ENCODE data around the gene ARHGAP21.
"Not testable (repeated sequence)": the region's sequence is repeated elsewhere in the genome, so short reads cannot be mapped to it uniquely, and the experiment has no call there.

ARHGAP21 gene

GRCh38 chr10:24664991-24665390 is 58.7 kb downstream of the ARHGAP21 start:
- peaks cover 66% of the 10 kb centered on the region for H3K36me3 ChIP-seq (ENCODE audit: insufficient read depth, low read length)
- no peaks in the 10 kb centered on the region for H3K4me1 ChIP-seq (ENCODE audit: insufficient read depth, low read length)
- H3K9me3 ChIP-seq (ENCODE audit: low read length): peaks cover 6% of the 10 kb centered on the region
- H3K4me3 ChIP-seq (ENCODE audit: low read length): no peak overlapping the region
- H3K27me3 ChIP-seq (ENCODE audit: insufficient read depth, low read length): no peaks in the 10 kb centered on the region
- H2AFZ ChIP-seq (ENCODE audit: low read depth, low read length): no peak overlapping the region

- H3K4me3 ChIP-seq (ENCODE audit: low read length): no peak overlapping the region
- H3K36me3 ChIP-seq (ENCODE audit: insufficient read depth, low read length): peaks cover 46% of the 10 kb centered on the region
- H3K9me3 ChIP-seq (ENCODE audit: low read length): peaks cover 10% of the 10 kb centered on the region
- no peaks in the 10 kb centered on the region for H3K27me3 ChIP-seq (ENCODE audit: insufficient read depth, low read length)
- no peaks in the 10 kb centered on the region for H3K4me1 ChIP-seq (ENCODE audit: insufficient read depth, low read length)
- H2AFZ ChIP-seq (ENCODE audit: low read depth, low read length): no peak overlapping the region
These were observed 62.3 kb downstream of the ARHGAP21 start for GRCh38 chr10:24661376-24661775.

GRCh38 chr10:24658319-24658718 is 65.4 kb downstream of the ARHGAP21 start:
- H3K36me3 ChIP-seq (ENCODE audit: insufficient read depth, low read length): peaks cover 29% of the 10 kb centered on the region
- not testable (repeated sequence) for H2AFZ ChIP-seq (ENCODE audit: low read depth, low read length); H3K9me3 ChIP-seq (ENCODE audit: low read length); H3K4me3 ChIP-seq (ENCODE audit: low read length); H3K27me3 ChIP-seq (ENCODE audit: insufficient read depth, low read length); H3K4me1 ChIP-seq (ENCODE audit: insufficient read depth, low read length)

GRCh38 chr10:24656326-24656725 is 67.4 kb downstream of the ARHGAP21 start:
- H3K4me3 ChIP-seq (ENCODE audit: low read length); H2AFZ ChIP-seq (ENCODE audit: low read depth, low read length); H3K4me1 ChIP-seq (ENCODE audit: insufficient read depth, low read length); H3K27me3 ChIP-seq (ENCODE audit: insufficient read depth, low read length): not testable (repeated sequence)
- H3K36me3 ChIP-seq (ENCODE audit: insufficient read depth, low read length): peaks cover 30% of the 10 kb centered on the region
- peaks cover 12% of the 10 kb centered on the region for H3K9me3 ChIP-seq (ENCODE audit: low read length)

DNA sequence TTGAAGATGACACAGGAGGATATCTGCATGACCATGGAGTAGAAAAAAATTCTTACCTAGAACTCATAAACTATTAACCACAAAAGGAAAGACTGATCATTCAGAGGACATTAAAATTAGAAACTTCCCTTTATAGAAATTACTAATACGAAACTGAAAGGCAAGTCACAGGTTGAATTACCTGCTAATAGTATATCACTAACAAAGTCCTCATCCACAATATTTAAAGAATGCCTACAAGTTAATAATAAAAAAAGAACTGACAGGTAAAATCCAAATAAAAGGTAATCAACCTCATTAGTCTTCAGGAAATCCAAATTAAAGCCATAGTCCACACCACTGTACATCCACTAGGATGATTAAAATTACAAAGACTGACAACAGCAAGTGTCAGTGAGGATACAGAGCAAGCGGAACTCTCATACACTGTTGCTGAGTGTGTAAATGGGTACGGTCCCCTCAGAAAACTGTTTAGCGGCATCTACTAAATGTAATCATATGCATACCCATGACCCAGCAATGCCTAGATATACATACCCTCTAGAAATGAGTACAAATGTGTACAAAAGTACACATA is 71.2 kb downstream of the ARHGAP21 start:
- Histone ChIP-seq H3K4me3 (ENCODE audit: low read length) (no peak overlapping the region), H3K27me3 (ENCODE audit: insufficient read depth, low read length) (no peaks in the 10 kb centered on the region), H3K36me3 (ENCODE audit: insufficient read depth, low read length) (peaks cover 30% of the 10 kb centered on the region), H3K4me1 (ENCODE audit: insufficient read depth, low read length) (no peaks in the 10 kb centered on the region), H3K9me3 (ENCODE audit: low read length) (peaks cover 4% of the 10 kb centered on the region), H2AFZ (ENCODE audit: low read depth, low read length) (no peak overlapping the region)

GRCh38 chr10:24651923-24652322 is 71.8 kb downstream of the ARHGAP21 start:
- Histone ChIP-seq H3K36me3 (ENCODE audit: insufficient read depth, low read length) (peaks cover 30% of the 10 kb centered on the region), H3K4me3 (ENCODE audit: low read length) (no peak overlapping the region), H3K4me1 (ENCODE audit: insufficient read depth, low read length) (no peaks in the 10 kb centered on the region), H3K27me3 (ENCODE audit: insufficient read depth, low read length) (no peaks in the 10 kb centered on the region), H2AFZ (ENCODE audit: low read depth, low read length) (no peak overlapping the region), H3K9me3 (ENCODE audit: low read length) (peaks cover 4% of the 10 kb centered on the region)

DNA sequence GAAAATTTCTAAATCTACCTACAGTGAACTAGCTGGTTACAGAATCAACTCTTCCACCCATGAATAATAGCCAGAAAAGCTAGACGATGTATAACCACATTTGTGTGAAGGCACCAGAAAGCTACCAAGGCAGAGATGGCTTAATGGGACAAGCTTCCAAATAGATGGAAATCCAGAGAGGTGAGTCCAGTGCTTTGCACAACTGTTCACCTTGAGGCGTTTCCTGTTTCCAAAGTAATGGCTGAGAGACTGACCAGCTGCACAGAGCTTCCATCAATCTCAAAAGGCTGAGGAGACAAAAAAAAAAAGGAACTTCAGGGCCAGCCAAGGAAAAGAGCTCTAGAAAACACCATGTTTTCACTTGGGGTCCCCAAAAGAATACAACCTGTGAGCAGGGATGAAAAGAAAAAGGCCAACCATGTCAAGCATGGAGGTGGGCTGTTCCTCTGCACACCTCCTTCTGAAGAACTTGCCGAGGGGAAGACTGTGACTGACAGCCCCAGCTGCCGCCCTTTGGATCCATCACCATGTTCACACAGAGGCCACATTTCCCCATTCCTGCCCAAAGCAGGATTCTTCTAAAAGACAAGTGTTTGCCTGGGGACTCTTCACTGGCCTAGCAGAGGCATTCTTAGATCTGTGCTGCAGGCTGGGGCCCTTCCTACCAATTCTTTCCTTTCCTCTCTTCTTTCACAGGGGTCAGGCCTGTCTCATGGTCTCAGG is 72.9 kb downstream of the ARHGAP21 start:
- Histone ChIP-seq H3K36me3 (ENCODE audit: insufficient read depth, low read length) (peaks cover 30% of the 10 kb centered on the region), H3K4me3 (ENCODE audit: low read length) (no peak overlapping the region), H3K4me1 (ENCODE audit: insufficient read depth, low read length) (no peaks in the 10 kb centered on the region), H3K27me3 (ENCODE audit: insufficient read depth, low read length) (no peaks in the 10 kb centered on the region), H3K9me3 (ENCODE audit: low read length) (peaks cover 4% of the 10 kb centered on the region), H2AFZ (ENCODE audit: low read depth, low read length) (no peak overlapping the region)

- no peak overlapping the region for H2AFZ ChIP-seq (ENCODE audit: low read depth, low read length)
- no peak overlapping the region for H3K4me3 ChIP-seq (ENCODE audit: low read length)
- H3K27me3 ChIP-seq (ENCODE audit: insufficient read depth, low read length): no peaks in the 10 kb centered on the region
- H3K9me3 ChIP-seq (ENCODE audit: low read length): no peaks in the 10 kb centered on the region
- peaks cover 18% of the 10 kb centered on the region for H3K36me3 ChIP-seq (ENCODE audit: insufficient read depth, low read length)
- H3K4me1 ChIP-seq (ENCODE audit: insufficient read depth, low read length): no peaks in the 10 kb centered on the region
These were observed 77.9 kb downstream of the ARHGAP21 start for GRCh38 chr10:24645784-24646183.

DNA sequence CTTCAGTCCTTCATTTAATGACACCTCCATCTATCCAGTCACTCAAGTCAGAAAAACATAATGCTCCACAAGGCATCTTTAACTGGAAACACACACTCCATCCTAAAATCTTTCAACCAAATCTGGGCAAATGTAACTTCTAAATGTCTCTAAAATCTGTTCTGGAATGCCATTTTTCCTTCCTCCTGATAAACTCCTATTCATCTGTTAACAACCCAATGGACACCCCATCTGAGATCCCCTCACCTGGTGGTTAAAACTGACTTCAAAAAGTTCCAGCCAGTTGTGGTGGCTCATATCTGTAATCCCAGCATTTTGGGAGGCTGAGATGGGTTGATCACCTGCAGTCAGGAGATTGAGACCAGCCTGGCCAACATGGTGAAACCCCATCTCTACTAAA is 78.7 kb downstream of the ARHGAP21 start:
- no peaks in the 10 kb centered on the region for H3K9me3 ChIP-seq (ENCODE audit: low read length)
- H2AFZ ChIP-seq (ENCODE audit: low read depth, low read length): no peak overlapping the region
- peaks cover 16% of the 10 kb centered on the region for H3K36me3 ChIP-seq (ENCODE audit: insufficient read depth, low read length)
- H3K4me3 ChIP-seq (ENCODE audit: low read length): no peak overlapping the region
- H3K27me3 ChIP-seq (ENCODE audit: insufficient read depth, low read length): no peaks in the 10 kb centered on the region
- no peaks in the 10 kb centered on the region for H3K4me1 ChIP-seq (ENCODE audit: insufficient read depth, low read length)

DNA sequence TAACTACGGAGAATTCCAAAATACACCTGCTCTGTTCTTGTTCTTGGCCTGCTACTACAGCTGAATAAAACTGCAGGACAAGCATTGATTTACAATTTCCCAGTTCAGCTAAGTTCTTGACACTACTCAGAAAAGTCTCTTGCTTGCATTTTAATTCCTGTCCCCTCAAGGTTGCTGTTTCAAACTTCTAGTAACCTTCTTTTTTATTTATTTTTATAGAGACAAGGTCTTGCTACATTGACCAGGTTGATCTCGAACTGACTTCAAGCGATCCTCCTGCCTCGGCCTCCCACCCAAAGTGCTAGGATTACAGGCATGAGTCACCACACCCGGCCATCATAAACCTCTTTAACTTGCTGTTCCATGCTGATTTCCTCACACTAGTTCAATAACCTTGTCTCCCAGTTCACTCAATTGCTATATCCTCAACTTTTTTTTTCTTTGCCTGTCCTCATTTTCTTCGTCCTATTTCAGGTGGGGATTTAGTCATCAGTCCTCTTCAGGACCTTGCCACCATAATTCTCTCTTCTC is 79.9 kb downstream of the ARHGAP21 start:
- H3K4me1 ChIP-seq (ENCODE audit: insufficient read depth, low read length): no peaks in the 10 kb centered on the region
- peaks cover 12% of the 10 kb centered on the region for H3K36me3 ChIP-seq (ENCODE audit: insufficient read depth, low read length)
- H3K4me3 ChIP-seq (ENCODE audit: low read length): no peak overlapping the region
- no peaks in the 10 kb centered on the region for H3K9me3 ChIP-seq (ENCODE audit: low read length)
- no peak overlapping the region for H2AFZ ChIP-seq (ENCODE audit: low read depth, low read length)
- no peaks in the 10 kb centered on the region for H3K27me3 ChIP-seq (ENCODE audit: insufficient read depth, low read length)

- Histone ChIP-seq H3K4me3 (ENCODE audit: low read length) (no peak overlapping the region), H2AFZ (ENCODE audit: low read depth, low read length) (no peak overlapping the region), H3K36me3 (ENCODE audit: insufficient read depth, low read length) (peaks cover 9% of the 10 kb centered on the region), H3K27me3 (ENCODE audit: insufficient read depth, low read length) (no peaks in the 10 kb centered on the region), H3K4me1 (ENCODE audit: insufficient read depth, low read length) (no peaks in the 10 kb centered on the region), H3K9me3 (ENCODE audit: low read length) (no peaks in the 10 kb centered on the region)
These were observed 80.6 kb downstream of the ARHGAP21 start for GRCh38 chr10:24642921-24643678.

DNA sequence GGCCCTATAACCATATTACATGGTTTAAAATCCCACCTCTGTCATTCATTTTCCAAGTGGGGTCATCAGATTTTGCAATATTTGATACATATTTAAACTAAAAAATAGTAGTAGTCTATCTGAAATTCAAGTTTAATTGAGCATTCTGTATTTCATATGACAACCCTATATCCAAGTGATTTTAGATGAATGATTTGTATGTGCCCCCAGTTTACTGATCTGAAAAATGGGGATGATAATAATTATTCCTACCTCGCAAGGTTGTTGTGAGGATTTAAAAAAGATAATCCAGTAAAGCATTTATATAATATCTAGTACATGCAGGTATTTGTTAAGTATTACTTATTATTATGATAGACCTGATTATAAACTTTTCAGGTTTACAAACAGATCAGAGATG is 84.6 kb downstream of the ARHGAP21 start:
- H2AFZ ChIP-seq (ENCODE audit: low read depth, low read length): no peak overlapping the region
- peaks cover 15% of the 10 kb centered on the region for H3K36me3 ChIP-seq (ENCODE audit: insufficient read depth, low read length)
- no peaks in the 10 kb centered on the region for H3K9me3 ChIP-seq (ENCODE audit: low read length)
- H3K27me3 ChIP-seq (ENCODE audit: insufficient read depth, low read length): no peaks in the 10 kb centered on the region
- no peaks in the 10 kb centered on the region for H3K4me1 ChIP-seq (ENCODE audit: insufficient read depth, low read length)
- H3K4me3 ChIP-seq (ENCODE audit: low read length): no peak overlapping the region

DNA sequence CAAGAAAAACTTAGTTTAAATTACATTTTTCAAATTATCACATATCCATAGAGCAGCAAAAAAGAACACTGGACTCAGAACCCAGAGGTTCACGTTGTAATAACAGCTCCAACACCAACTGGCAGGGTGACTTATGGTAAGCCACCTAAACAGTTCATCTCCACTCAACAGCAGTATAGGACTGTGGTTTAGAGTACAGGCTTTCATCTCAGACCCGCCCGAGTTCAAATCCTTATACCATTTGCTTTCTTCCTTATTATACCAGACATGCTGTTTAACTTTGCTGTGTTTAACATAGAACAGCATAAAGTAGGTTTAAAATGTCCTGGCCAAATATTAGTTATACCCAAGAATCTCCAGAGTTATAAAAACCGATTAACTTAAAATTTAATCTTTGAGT is 97.9 kb downstream of the ARHGAP21 start:
- H3K27me3 ChIP-seq (ENCODE audit: insufficient read depth, low read length): no peaks in the 10 kb centered on the region
- H3K4me1 ChIP-seq (ENCODE audit: insufficient read depth, low read length): peaks cover 4% of the 10 kb centered on the region
- H3K4me3 ChIP-seq (ENCODE audit: low read length): no peak overlapping the region
- H3K9me3 ChIP-seq (ENCODE audit: low read length): no peaks in the 10 kb centered on the region
- H2AFZ ChIP-seq (ENCODE audit: low read depth, low read length): no peak overlapping the region
- peaks cover 36% of the 10 kb centered on the region for H3K36me3 ChIP-seq (ENCODE audit: insufficient read depth, low read length)
